Measurements from ENCODE around the gene LRP1. TPM values are rescaled to one million over a fixed set of nuclear protein-coding genes. Genes with fewer than 3 reads are reported as not detected.

The LRP1 gene
- polyA plus RNA-seq, 1 donor (not counting 4 experiments of a cell fraction or from before 2014, with no cell fraction given): 4.9 TPM

DNA sequence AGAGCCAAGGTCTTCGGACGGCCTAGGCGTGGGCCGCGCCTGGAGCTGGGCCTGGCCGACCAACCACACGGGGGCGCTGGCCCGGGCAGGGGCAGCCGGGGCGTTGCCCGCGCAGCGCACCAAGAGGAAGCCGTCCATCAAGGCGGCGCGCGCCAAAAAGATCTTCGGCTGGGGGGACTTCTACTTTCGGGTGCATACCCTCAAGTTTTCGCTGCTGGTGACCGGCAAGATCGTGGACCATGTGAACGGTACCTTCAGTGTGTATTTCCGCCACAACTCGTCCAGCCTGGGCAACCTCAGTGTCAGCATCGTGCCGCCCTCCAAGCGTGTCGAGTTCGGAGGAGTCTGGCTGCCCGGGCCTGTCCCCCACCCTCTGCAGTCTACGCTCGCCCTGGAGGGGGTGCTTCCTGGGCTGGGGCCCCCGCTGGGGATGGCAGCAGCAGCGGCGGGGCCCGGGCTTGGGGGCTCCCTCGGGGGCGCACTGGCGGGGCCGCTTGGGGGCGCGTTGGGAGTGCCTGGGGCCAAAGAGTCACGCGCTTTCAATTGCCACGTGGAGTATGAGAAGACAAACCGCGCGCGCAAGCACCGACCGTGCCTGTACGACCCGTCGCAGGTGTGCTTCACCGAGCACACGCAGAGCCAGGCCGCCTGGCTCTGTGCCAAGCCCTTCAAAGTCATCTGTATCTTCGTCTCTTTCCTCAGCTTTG, 96.8 kb downstream of the LRP1 start:
- Histone ChIP-seq H3K9ac (ENCODE audit: control insufficient read depth, extremely low read depth, insufficient read depth, low read length) (no peak overlapping the region), H3K27me3 (ENCODE audit: control insufficient read depth, extremely low read depth, insufficient read depth, low read length) (peaks cover 17% of the 10 kb centered on the region), H3K9me3 (ENCODE audit: control insufficient read depth, low read depth, low read length) (no peaks in the 10 kb centered on the region), H3K4me1 (ENCODE audit: control insufficient read depth, extremely low read depth, insufficient read depth, low read length) (peaks cover 6% of the 10 kb centered on the region), H4K20me1 (ENCODE audit: control insufficient read depth, extremely low read depth, insufficient read depth, low read length) (no peaks in the 10 kb centered on the region), H3K36me3 (ENCODE audit: control insufficient read depth in 2 of 2, extremely low read depth in 1 of 2, insufficient read depth in 2 of 2, low read length in 2 of 2) (no peaks in the 10 kb centered on the region), H3K9me1 (ENCODE audit: control insufficient read depth, extremely low read depth, insufficient read depth, low read length) (no peaks in the 10 kb centered on the region), H3K27ac (ENCODE audit: control insufficient read depth, insufficient read depth, low read length) (no peak overlapping the region), H2AFZ (ENCODE audit: control insufficient read depth, low read length) (no peak overlapping the region), H3K79me2 (ENCODE audit: control insufficient read depth, insufficient read depth, low read length) (peaks cover 7% of the 10 kb centered on the region), H3K4me3 (ENCODE audit: control insufficient read depth in 2 of 3, extremely low read depth in 1 of 3, insufficient read depth in 2 of 3, low read depth in 1 of 3, low read length in 3 of 3) (no peak overlapping the region), H3K4me2 (ENCODE audit: control insufficient read depth, extremely low read depth, insufficient read depth, low read depth, low read length) (no peak overlapping the region)
- dilution Hi-C loops (cut with MboI; ENCODE audit: extremely low pct_ligation_motif_present, low sequenced_read_pairs): no loop called here
- no peak for FAIRE-seq
- no peak for DNase-seq (ENCODE audit: low read depth, low spot score)
- TF ChIP-seq, protein P1, sequence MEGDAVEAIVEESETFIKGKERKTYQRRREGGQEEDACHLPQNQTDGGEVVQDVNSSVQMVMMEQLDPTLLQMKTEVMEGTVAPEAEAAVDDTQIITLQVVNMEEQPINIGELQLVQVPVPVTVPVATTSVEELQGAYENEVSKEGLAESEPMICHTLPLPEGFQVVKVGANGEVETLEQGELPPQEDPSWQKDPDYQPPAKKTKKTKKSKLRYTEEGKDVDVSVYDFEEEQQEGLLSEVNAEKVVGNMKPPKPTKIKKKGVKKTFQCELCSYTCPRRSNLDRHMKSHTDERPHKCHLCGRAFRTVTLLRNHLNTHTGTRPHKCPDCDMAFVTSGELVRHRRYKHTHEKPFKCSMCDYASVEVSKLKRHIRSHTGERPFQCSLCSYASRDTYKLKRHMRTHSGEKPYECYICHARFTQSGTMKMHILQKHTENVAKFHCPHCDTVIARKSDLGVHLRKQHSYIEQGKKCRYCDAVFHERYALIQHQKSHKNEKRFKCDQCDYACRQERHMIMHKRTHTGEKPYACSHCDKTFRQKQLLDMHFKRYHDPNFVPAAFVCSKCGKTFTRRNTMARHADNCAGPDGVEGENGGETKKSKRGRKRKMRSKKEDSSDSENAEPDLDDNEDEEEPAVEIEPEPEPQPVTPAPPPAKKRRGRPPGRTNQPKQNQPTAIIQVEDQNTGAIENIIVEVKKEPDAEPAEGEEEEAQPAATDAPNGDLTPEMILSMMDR (optimal IDR thresholded peaks at IDR 0.05 in 1 of 3, IDR thresholded peaks at IDR 0.05 in 1 of 3, conservative IDR thresholded peaks at IDR 0.05 in 1 of 3; ENCODE audit: extremely low read depth in 1 of 3, insufficient read depth in 2 of 3, low read length in 3 of 3): peak in 1 of 3 experiments; percentile 27
- TF ChIP-seq EZH2 (IDR thresholded peaks at IDR 0.05; ENCODE audit: low read length): no peak

GRCh38 chr12:57225680-57226210, 97.5 kb downstream of the LRP1 start:
- Histone ChIP-seq H3K9me1 (ENCODE audit: control insufficient read depth, extremely low read depth, insufficient read depth, low read length) (no peaks in the 10 kb centered on the region), H4K20me1 (ENCODE audit: control insufficient read depth, extremely low read depth, insufficient read depth, low read length) (no peaks in the 10 kb centered on the region), H3K27ac (ENCODE audit: control insufficient read depth, insufficient read depth, low read length) (no peak overlapping the region), H3K9me3 (ENCODE audit: control insufficient read depth, low read depth, low read length) (no peaks in the 10 kb centered on the region), H3K4me2 (ENCODE audit: control insufficient read depth, extremely low read depth, insufficient read depth, low read depth, low read length) (no peak overlapping the region), H3K79me2 (ENCODE audit: control insufficient read depth, insufficient read depth, low read length) (peaks cover 13% of the 10 kb centered on the region), H3K4me1 (ENCODE audit: control insufficient read depth, extremely low read depth, insufficient read depth, low read length) (peaks cover 10% of the 10 kb centered on the region), H3K27me3 (ENCODE audit: control insufficient read depth, extremely low read depth, insufficient read depth, low read length) (peaks cover 13% of the 10 kb centered on the region), H2AFZ (ENCODE audit: control insufficient read depth, low read length) (no peak overlapping the region), H3K36me3 (ENCODE audit: control insufficient read depth in 2 of 2, extremely low read depth in 1 of 2, insufficient read depth in 2 of 2, low read length in 2 of 2) (no peaks in the 10 kb centered on the region), H3K4me3 (ENCODE audit: control insufficient read depth in 2 of 3, extremely low read depth in 1 of 3, insufficient read depth in 2 of 3, low read depth in 1 of 3, low read length in 3 of 3) (no peak overlapping the region), H3K9ac (ENCODE audit: control insufficient read depth, extremely low read depth, insufficient read depth, low read length) (no peak overlapping the region)
- dilution Hi-C loops (cut with MboI; ENCODE audit: extremely low pct_ligation_motif_present, low sequenced_read_pairs): no loop called here
- TF ChIP-seq, protein P1 (optimal IDR thresholded peaks at IDR 0.05 in 1 of 3, IDR thresholded peaks at IDR 0.05 in 1 of 3, conservative IDR thresholded peaks at IDR 0.05 in 1 of 3; ENCODE audit: extremely low read depth in 1 of 3, insufficient read depth in 2 of 3, low read length in 3 of 3): no peak
- no peak for TF ChIP-seq EZH2 (IDR thresholded peaks at IDR 0.05; ENCODE audit: low read length)
- FAIRE-seq (no peak), DNase-seq (ENCODE audit: low read depth, low spot score) (no peak)
